Measurements from ENCODE around the gene TMEM184B.

Gene TMEM184B

DNA sequence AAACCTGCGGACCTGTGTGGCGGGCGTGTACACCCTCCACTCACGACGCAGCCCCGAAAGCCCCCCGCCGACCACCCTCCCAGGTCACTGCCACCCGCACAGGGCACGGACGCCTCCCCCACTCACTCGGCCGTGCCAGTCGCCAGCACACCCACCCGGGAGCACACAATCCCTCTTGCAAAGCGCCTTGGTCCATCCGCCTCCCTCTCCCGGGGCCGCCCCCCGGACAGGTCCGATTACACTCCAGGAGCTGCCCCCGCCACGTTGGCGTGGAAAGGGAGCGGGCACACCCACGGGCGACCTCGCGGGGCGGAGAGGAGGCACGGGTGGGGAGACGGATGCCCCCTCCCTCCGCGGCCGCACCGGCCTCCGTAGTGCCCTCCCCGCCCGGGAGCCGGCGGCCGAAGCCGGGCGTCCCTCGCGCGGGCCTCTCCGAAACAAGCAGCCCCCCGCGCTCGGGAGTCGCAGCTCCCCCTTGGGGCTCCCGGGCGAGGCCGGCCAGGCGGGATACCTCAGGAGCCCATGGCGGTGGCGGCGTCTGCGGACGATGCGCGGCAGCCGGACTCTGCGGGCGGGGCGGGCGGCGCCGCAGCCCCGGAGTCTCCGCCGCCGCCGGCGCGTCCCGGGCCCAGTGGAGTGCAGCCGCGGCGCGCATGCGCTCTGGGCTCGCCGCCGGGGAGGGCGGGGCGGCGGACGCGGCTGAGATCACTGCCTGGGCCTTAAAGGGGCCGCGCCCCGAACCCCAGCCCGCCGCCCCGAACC is at the start of gene TMEM184B:
TSS of gene TMEM184B (minus strand) at position 638 of the 762 bp plus-strand sequence. CDS start 25,049 bp downstream, outside the sequence.
- TF ChIP-seq, protein P1, sequence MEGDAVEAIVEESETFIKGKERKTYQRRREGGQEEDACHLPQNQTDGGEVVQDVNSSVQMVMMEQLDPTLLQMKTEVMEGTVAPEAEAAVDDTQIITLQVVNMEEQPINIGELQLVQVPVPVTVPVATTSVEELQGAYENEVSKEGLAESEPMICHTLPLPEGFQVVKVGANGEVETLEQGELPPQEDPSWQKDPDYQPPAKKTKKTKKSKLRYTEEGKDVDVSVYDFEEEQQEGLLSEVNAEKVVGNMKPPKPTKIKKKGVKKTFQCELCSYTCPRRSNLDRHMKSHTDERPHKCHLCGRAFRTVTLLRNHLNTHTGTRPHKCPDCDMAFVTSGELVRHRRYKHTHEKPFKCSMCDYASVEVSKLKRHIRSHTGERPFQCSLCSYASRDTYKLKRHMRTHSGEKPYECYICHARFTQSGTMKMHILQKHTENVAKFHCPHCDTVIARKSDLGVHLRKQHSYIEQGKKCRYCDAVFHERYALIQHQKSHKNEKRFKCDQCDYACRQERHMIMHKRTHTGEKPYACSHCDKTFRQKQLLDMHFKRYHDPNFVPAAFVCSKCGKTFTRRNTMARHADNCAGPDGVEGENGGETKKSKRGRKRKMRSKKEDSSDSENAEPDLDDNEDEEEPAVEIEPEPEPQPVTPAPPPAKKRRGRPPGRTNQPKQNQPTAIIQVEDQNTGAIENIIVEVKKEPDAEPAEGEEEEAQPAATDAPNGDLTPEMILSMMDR (conservative IDR thresholded peaks at IDR 0.05; ENCODE audit: low read depth, low read length): no peak
- DNase-seq (ENCODE audit: low read depth): no peak
- peak within 1 kb of the TSS; percentile 92 for H3K4me3 ChIP-seq (ENCODE audit: low read length)

DNA sequence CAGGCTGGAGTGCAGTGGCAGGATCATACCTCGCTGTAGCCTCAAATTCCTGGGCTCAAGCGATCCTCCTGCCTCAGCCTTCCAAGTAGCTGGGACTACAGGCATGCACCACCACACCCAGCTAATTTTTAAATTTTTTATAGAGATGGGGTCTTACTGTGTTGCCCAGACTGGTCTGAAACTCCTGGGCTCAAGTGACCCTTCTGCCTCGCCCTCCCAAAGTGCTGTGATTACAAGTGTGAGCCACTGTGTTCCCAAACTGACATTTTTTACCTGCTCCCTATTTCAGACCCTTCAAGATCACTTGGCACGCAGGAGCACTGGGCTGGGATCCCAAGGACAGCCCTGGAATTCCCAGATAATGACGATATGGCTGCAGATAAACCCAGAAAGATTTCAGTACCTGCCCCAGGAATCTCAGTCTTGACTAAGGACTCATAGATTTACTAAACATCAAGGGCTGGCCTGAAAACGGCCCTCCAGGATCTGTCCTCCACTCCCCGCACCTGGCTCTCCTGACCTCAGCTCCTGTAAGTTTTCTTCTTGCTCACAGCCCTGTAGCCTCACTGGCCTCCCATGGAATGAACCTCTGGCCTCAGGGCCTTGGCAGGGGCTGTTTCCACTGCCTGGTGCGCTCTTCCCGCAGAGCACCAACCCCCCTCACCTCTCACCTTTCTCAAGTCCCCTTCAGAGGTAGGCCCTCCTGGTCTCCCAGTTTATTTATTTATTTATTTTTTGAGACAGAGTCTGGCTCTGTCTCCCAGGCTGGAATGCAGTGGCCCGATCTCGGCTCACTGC is 48.0 kb upstream of the TMEM184B start:
- DNase-seq (ENCODE audit: low read depth): no peak

DNA sequence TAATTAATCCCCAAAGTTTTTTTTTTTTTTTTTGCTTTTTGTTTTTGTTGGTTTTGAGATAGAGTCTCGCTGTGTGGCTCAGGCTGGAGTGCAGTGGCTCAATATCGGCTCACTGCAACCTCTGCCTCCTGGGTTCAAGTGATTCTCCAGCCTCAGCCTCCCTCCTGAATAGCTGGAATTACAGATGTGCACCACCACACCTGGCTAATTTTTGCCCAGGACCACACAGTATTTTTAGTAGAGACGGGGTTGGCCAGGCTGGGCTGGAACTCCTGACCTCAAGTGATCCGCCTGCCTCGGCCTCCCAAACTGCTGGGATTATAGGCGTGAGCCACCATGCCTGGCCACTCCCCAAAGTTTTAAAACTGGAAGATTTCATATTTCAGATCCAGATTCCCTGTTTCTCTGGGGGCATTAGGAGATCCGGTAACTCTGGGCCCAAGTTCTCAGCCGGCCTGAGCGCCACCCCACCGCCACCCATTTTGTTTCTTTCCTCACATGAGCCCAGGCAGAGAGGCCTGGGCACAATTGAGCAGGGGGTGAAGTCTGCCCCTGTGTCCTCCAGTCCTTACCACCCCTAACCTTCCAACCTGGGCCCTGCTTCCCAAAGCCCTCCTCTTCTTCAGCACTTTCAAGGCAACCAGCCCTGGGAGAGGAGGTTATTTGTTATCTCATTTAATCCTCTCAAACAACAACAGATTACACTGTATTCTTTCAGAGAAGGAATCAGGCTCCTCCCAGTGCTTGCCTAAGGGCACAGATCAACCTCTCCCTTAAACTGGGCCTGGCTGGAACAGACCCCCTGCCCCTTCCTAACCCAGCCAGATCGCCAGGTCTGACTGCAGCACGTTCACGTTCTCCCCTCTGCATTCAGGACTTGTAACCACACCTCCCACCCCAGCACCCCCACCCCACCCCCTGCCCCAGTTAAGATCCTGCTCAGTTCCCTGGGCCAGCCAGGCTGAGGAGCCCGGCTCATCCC is 46.3 kb upstream of the TMEM184B start:
- no peak overlapping the region for H3K4me3 ChIP-seq (ENCODE audit: low read length)
- DNase-seq (ENCODE audit: low read depth): no peak
- TF ChIP-seq, protein P1 (conservative IDR thresholded peaks at IDR 0.05; ENCODE audit: low read depth, low read length): no peak

More for the DNA sequence above, 48.0 kb upstream of the TMEM184B start:
- H3K4me3 ChIP-seq (ENCODE audit: low read length): no peak overlapping the region
- TF ChIP-seq, protein P1 (conservative IDR thresholded peaks at IDR 0.05; ENCODE audit: low read depth, low read length): no peak

DNA sequence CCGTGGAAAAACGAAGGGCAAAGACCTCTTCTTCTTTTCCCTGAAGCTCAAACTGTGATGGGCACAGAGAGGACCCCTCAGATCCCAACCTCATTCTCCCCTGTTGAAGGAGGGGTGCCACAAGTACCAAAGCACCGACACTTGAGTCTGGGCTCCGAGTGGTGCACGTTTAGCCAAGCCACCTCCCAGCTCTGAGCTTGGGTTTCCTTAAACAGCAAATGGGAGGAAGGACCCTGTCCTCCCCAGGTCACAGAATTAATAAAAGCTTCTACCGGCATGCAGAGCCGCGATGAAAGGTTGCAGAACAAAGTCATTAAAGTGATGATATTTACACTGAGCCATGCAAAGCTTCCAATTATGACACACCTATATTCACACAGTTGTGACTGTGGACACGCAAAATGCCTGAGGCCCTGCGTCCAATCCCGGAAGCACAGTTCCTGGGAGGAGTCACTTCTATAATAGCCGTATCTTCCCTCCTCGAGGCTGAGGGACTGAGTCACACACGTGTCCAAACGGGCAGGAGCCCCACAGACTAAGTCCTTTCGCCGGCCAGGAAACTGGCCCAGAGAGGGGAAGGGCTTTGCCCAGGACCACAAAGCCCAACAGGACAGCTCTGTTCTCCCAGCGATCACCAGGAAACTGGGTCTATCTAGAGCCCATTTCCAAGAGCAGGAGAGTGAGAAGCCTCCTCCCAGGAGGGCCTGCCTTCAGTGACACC is 45.3 kb upstream of the TMEM184B start:
- H3K4me3 ChIP-seq (ENCODE audit: low read length): peak overlapping the region; percentile 53
- peak; percentile 78 for DNase-seq (ENCODE audit: low read depth)
- TF ChIP-seq, protein P1 (conservative IDR thresholded peaks at IDR 0.05; ENCODE audit: low read depth, low read length): no peak

DNA sequence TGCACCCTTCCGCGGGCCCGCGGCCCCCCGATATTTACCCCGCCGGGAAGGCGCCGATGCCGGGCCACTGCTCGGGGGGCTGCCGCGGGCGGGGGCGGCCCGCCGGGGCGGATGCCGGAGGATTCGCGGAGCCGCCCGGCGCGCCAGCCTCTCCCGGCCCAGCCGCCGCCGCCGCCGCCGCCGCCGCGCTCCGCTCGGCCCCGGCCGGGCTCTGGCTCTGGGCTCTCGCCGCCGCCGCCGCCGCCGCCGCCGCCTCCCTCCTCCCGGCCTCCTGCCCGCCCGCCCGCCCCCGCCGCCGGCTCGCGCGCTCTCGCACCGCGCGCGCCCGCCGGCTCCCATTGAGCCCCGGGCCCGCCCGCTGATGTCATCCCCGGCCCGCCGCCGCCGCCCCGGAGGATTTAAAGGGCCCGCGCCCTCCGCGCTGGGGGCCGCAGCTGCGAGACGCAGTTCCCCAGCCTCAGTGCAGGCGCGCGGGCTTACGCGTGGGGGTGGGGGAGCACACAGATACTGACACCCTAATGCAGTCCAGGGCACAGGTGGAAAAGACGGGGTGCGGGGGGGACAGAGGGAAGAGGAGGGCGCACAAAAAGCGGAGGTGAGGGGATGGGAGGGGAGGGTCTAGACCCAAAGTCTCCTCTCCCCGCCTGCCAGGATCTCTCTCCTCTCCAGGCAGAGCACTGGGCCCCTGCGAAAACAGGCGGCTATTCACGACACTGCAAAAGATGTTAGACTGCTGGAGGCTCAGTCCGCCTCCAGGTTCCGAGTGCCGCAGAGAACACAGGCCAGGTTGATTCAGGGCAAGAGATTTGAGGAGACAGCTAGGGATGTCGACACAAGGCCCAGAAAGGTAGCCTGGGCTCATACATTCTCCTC is 44.5 kb upstream of the TMEM184B start, which contains the start of gene CSNK1E:
TSS of gene CSNK1E (minus strand) at position 312 of the 873 bp plus-strand sequence. CDS start 3,276 bp downstream, outside the sequence.
- DNase-seq (ENCODE audit: low read depth): no peak
- H3K4me3 ChIP-seq (ENCODE audit: low read length): peak within 1 kb of the TSS; percentile 98
- TF ChIP-seq, protein P1 (conservative IDR thresholded peaks at IDR 0.05; ENCODE audit: low read depth, low read length): no peak

All from retinal pigment epithelial cell (primary cell).